Measurements from ENCODE around the gene ODAD4.

ODAD4 gene

DNA sequence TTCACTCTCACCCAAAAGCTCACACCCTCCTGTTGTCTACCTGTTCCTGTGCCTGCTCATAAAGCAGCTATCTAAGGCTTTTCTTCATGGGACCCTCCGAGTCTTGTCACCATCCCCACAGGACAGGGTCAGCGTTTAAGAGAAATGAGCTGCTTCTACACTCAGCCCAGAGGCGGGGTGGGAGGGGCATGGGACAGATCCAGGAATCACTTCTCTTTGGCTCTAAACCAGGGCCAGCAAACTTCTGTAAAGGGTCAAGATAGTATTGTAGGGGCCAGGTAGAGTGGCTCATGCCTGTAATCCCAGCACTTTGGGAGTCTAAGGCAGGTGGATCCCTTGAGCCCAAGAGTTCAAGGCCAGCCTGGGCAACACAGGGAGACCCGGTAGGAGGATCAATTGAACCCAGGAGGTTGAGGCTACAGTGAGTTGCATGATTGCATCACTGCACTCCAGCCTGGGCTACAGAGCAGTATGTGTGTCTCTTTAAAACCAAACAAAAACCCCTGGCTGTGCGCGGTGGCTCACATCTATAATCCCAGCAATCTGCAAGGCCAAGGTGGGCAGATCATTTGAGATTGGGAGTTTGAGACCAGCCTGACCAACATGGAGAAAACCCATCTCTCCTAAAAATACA lies 42.0 kb upstream of the ODAD4 start:
- TF ChIP-seq POLR2AphosphoS5 (IDR thresholded peaks at IDR 0.05; ENCODE audit: low read depth) (no peak), CTCF (IDR thresholded peaks at IDR 0.05; ENCODE audit: insufficient read depth, low read length) (no peak), GABPA (IDR thresholded peaks at IDR 0.05; ENCODE audit: low read depth) (no peak)
- no peak overlapping the region for H3K4me3 ChIP-seq (replicated peaks; ENCODE audit: insufficient read depth, low read length)
- no peaks in the 10 kb centered on the region for H3K27me3 ChIP-seq (ENCODE audit: insufficient read depth, poor library complexity, severe bottlenecking)
- no peak for DNase-seq (ENCODE audit: low read depth in 1 of 2, low spot score in 1 of 2)
- no peak overlapping the region for H3K27ac ChIP-seq (replicated peaks)

DNA sequence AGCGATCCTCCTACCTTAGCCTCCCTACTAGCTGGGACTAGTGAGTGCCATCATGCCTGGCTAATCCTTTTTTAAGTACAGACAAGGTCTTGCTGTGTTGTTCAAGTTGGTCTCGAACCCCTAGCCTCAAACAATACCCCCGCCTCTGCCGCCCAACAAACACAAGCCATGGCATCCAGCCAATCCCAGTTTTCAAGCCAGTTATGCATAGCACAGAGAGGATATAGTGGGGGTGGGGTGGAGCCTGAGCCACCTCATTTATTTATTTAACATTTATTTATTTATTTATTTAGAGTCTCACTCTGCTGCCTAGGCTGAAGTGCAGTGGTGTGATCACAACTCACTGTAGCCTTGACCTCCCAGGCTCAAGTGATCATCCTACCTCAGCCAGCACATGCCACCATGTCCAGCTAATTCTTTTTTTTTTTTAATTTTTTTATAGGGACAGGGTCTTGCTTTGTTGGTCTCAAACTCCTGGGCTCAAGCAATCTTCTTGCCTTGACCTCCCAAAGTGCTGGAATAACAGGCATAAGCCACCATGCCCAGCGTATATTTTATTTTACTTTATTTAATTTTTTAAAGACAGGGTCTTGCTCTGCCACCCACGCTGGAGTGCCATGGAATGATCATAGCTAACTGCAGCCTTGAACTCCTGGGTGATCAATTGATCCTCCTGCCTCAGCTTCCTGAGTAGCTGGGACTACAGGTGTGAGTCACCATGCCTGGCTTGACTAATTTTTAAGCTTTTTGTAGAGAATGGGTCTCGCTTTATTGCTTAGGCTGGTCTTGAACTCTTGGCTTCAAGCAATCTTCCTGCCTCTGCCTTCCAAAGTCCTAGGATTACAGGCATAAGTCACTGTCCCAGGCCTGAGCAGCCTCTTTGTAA lies 39.0 kb upstream of the ODAD4 start:
- DNase-seq (ENCODE audit: low read depth in 1 of 2, low spot score in 1 of 2) = no peak
- Histone ChIP-seq H3K4me3 (replicated peaks; ENCODE audit: insufficient read depth, low read length) (no peak overlapping the region), H3K27ac (replicated peaks) (no peak overlapping the region), H3K27me3 (ENCODE audit: insufficient read depth, poor library complexity, severe bottlenecking) (no peaks in the 10 kb centered on the region)
- TF ChIP-seq POLR2AphosphoS5 (IDR thresholded peaks at IDR 0.05; ENCODE audit: low read depth) (no peak), SPI1 (IDR thresholded peaks at IDR 0.05; ENCODE audit: borderline replicate concordance, low read depth) (no peak), CTCF (IDR thresholded peaks at IDR 0.05; ENCODE audit: insufficient read depth, low read length) (no peak), GABPA (IDR thresholded peaks at IDR 0.05; ENCODE audit: low read depth) (no peak)
- TF ChIP-seq, protein P1, sequence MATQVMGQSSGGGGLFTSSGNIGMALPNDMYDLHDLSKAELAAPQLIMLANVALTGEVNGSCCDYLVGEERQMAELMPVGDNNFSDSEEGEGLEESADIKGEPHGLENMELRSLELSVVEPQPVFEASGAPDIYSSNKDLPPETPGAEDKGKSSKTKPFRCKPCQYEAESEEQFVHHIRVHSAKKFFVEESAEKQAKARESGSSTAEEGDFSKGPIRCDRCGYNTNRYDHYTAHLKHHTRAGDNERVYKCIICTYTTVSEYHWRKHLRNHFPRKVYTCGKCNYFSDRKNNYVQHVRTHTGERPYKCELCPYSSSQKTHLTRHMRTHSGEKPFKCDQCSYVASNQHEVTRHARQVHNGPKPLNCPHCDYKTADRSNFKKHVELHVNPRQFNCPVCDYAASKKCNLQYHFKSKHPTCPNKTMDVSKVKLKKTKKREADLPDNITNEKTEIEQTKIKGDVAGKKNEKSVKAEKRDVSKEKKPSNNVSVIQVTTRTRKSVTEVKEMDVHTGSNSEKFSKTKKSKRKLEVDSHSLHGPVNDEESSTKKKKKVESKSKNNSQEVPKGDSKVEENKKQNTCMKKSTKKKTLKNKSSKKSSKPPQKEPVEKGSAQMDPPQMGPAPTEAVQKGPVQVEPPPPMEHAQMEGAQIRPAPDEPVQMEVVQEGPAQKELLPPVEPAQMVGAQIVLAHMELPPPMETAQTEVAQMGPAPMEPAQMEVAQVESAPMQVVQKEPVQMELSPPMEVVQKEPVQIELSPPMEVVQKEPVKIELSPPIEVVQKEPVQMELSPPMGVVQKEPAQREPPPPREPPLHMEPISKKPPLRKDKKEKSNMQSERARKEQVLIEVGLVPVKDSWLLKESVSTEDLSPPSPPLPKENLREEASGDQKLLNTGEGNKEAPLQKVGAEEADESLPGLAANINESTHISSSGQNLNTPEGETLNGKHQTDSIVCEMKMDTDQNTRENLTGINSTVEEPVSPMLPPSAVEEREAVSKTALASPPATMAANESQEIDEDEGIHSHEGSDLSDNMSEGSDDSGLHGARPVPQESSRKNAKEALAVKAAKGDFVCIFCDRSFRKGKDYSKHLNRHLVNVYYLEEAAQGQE (IDR thresholded peaks at IDR 0.05; ENCODE audit: insufficient replicate concordance, low read depth) = no peak

GRCh38 chr17:41892021-41892376 lies 38.4 kb upstream of the ODAD4 start:
- TF ChIP-seq GABPA (IDR thresholded peaks at IDR 0.05; ENCODE audit: low read depth) (no peak), POLR2AphosphoS5 (IDR thresholded peaks at IDR 0.05; ENCODE audit: low read depth) (no peak), CTCF (IDR thresholded peaks at IDR 0.05; ENCODE audit: insufficient read depth, low read length) (no peak), SPI1 (IDR thresholded peaks at IDR 0.05; ENCODE audit: borderline replicate concordance, low read depth) (no peak)
- TF ChIP-seq, protein P1 (IDR thresholded peaks at IDR 0.05; ENCODE audit: insufficient replicate concordance, low read depth) = no peak
- Histone ChIP-seq H3K27ac (replicated peaks) (no peak overlapping the region), H3K4me3 (replicated peaks; ENCODE audit: insufficient read depth, low read length) (no peak overlapping the region), H3K27me3 (ENCODE audit: insufficient read depth, poor library complexity, severe bottlenecking) (no peaks in the 10 kb centered on the region)
- DNase-seq (ENCODE audit: low read depth in 1 of 2, low spot score in 1 of 2) = no peak

All from HL-60 (cell line).